H1 (cell line): ENCODE results near the gene PACSIN2. TPM values are rescaled to one million over a fixed set of nuclear protein-coding genes. Genes with fewer than 3 reads are reported as not detected.

ENCODE experiments used
- CTCF ChIA-PET: fragments of 300-600 bp; sonication (Branson Sonifier 250); formaldehyde crosslinking; loops from one replicate; lab custom pipeline; 2021; ENCODE audit not compliant: partially characterized antibody; lab: Charles Lee
- POLR2A ChIA-PET: fragments of 300-600 bp; sonication (Branson Sonifier 250); formaldehyde crosslinking; loops from one replicate; lab custom pipeline; 2021; ENCODE audit warnings: inconsistent platforms; ENCODE audit not compliant: partially characterized antibody; lab: Charles Lee
- DNase-seq, 2 experiments: peaks; one replicate each; pipeline versions ENCODE4 v3.0.0 to v3.0.0-alpha.2; 2010 to 2022; ENCODE audit warnings: low spot score in 2 of 2, low read depth in 1 of 2, mixed read lengths in 1 of 2
- FAIRE-seq: peaks from 2 replicates; lab custom pipeline; 2011; peaks lifted over from hg19 to GRCh38; lab: Jason Lieb, UNC
- H2AFZ ChIP-seq: 2 replicates; pipeline ENCODE4 v1.8.1; 2012; ENCODE audit warnings: low read length, inconsistent platforms
- H2AK5ac ChIP-seq: 2 replicates; pipeline ENCODE4 v1.6.1; 2013; ENCODE audit warnings: low read depth, low read length
- H2BK120ac ChIP-seq: replicated peaks from 2 replicates; pipeline ENCODE3; 2013; ENCODE audit warnings: low read depth, low read length, inconsistent platforms
- H2BK12ac ChIP-seq: 2 replicates; pipeline ENCODE4 v1.6.1; 2013; ENCODE audit warnings: low read depth, low read length
- H2BK15ac ChIP-seq: 2 replicates; pipeline ENCODE4 v1.6.1; 2013; ENCODE audit warnings: low read length
- H2BK20ac ChIP-seq: 2 replicates; pipeline ENCODE4 v1.6.1; 2013; ENCODE audit warnings: low read length
- H2BK5ac ChIP-seq: 2 replicates; pipeline ENCODE4 v1.6.1; 2013; ENCODE audit warnings: low read depth, low read length
- H3K14ac ChIP-seq: 2 replicates; pipeline ENCODE4 v1.6.1; 2013; ENCODE audit warnings: inconsistent platforms; ENCODE audit not compliant: insufficient read length
- H3K18ac ChIP-seq: 2 replicates; pipeline ENCODE4 v1.6.1; 2013; ENCODE audit warnings: low read length; ENCODE audit errors: extremely low read depth
- H3K23ac ChIP-seq: 2 replicates; pipeline ENCODE4 v1.6.1; 2013; ENCODE audit warnings: inconsistent platforms; ENCODE audit not compliant: insufficient read length
- H3K23me2 ChIP-seq: 2 replicates; pipeline ENCODE4 v1.6.1; 2013; ENCODE audit warnings: low read depth, low read length
- H3K27ac ChIP-seq: 2 replicates; pipeline ENCODE4 v1.6.1; 2011; ENCODE audit warnings: low read depth, low read length, inconsistent platforms
- H3K27me3 ChIP-seq, 4 experiments: replicated peaks in 1 of 4; 1 replicate in 1 of 4; 2 replicates in 3 of 4; pipeline versions ENCODE4 v1.6.1 to v1.8.1; 2011 to 2013; ENCODE audit warnings: low read length in 3 of 4, mild to moderate bottlenecking in 3 of 4, inconsistent platforms in 2 of 4, mixed read lengths in 2 of 4, moderate library complexity in 1 of 4; ENCODE audit not compliant: control insufficient read depth in 3 of 4, insufficient read depth in 3 of 4; ENCODE audit errors: extremely low read depth in 1 of 4
- H3K36me3 ChIP-seq, 4 experiments: 2 replicates each; pipeline versions ENCODE4 v1.6.1 to v1.8.1; 2011 to 2013; ENCODE audit warnings: mild to moderate bottlenecking in 4 of 4, low read length in 3 of 4, moderate library complexity in 2 of 4, control low read depth in 1 of 4, inconsistent platforms in 1 of 4; ENCODE audit not compliant: insufficient read depth in 4 of 4, control insufficient read depth in 2 of 4
- H3K4ac ChIP-seq: replicated peaks from 2 replicates; pipeline ENCODE3; 2013; ENCODE audit warnings: low read length, low read depth, mixed read lengths, inconsistent platforms; ENCODE audit not compliant: insufficient read length
- H3K4me1 ChIP-seq, 4 experiments: replicated peaks in 1 of 4; 1 replicate in 1 of 4; 2 replicates in 3 of 4; pipeline versions ENCODE4 v1.6.1 to v1.8.1; 2011 to 2013; ENCODE audit warnings: low read length in 3 of 4, inconsistent platforms in 2 of 4, mixed read lengths in 1 of 4; ENCODE audit not compliant: insufficient read depth in 4 of 4, control insufficient read depth in 3 of 4
- H3K4me2 ChIP-seq, 2 experiments: 2 replicates each; pipeline versions ENCODE4 v1.6.1 to v1.8.1; 2011 to 2013; ENCODE audit warnings: low read depth in 2 of 2, low read length in 2 of 2, control low read depth in 1 of 2, inconsistent platforms in 1 of 2, mild to moderate bottlenecking in 1 of 2; ENCODE audit not compliant: insufficient read depth in 1 of 2
- H3K4me3 ChIP-seq, 4 experiments: fragments of 200-600, 300-600 bp in 1 of 4; sonication (generic), shearing (Covaris generic), sonication (Bioruptor Twin) in 1 of 4; 2 replicates each; pipeline versions ENCODE4 v1.5.1 to v1.8.1; 2011 to 2016; ENCODE audit warnings: low read length in 4 of 4, low read depth in 3 of 4, control low read depth in 2 of 4, inconsistent platforms in 2 of 4, mild to moderate bottlenecking in 2 of 4, mixed read lengths in 1 of 4, moderate library complexity in 1 of 4; ENCODE audit not compliant: insufficient read depth in 2 of 4; ENCODE audit errors: extremely low read depth in 1 of 4
- H3K56ac ChIP-seq: replicated peaks from 2 replicates; pipeline ENCODE3; 2013; ENCODE audit warnings: low read depth, mild to moderate bottlenecking, mixed read lengths, low read length, inconsistent platforms; ENCODE audit not compliant: insufficient read length
- H3K79me1 ChIP-seq: 2 replicates; pipeline ENCODE4 v1.6.1; 2013; ENCODE audit warnings: low read depth, low read length, control low read depth
- H3K79me2 ChIP-seq, 2 experiments: 2 replicates each; pipeline versions ENCODE4 v1.6.1 to v1.8.1; 2012 to 2013; ENCODE audit warnings: low read length in 2 of 2, mild to moderate bottlenecking in 2 of 2, inconsistent platforms in 1 of 2; ENCODE audit not compliant: insufficient read depth in 2 of 2, control insufficient read depth in 1 of 2
- H3K9ac ChIP-seq, 4 experiments: replicated peaks in 1 of 4; 1 replicate in 1 of 4; 2 replicates in 3 of 4; pipeline versions ENCODE4 v1.6.1 to v1.8.1; 2011 to 2013; ENCODE audit warnings: low read depth in 3 of 4, low read length in 3 of 4, control low read depth in 2 of 4, mild to moderate bottlenecking in 2 of 4, moderate library complexity in 2 of 4, inconsistent platforms in 1 of 4; ENCODE audit errors: extremely low read depth in 1 of 4
- H3K9me3 ChIP-seq, 2 experiments: 2 replicates each; pipeline versions ENCODE4 v1.6.1 to v1.8.1; 2012 to 2013; ENCODE audit warnings: mild to moderate bottlenecking in 2 of 2, moderate library complexity in 2 of 2, control low read depth in 1 of 2, inconsistent platforms in 1 of 2, low read depth in 1 of 2, low read length in 1 of 2, mixed read lengths in 1 of 2; ENCODE audit not compliant: insufficient read depth in 2 of 2
- H4K20me1 ChIP-seq, 2 experiments: replicated peaks in 1 of 2; 2 replicates each; pipeline versions ENCODE3 to v1.8.1; 2011 to 2013; ENCODE audit warnings: inconsistent platforms in 2 of 2, low read length in 2 of 2, mild to moderate bottlenecking in 1 of 2; ENCODE audit not compliant: insufficient read depth in 2 of 2, control insufficient read depth in 1 of 2
- H4K5ac ChIP-seq: 2 replicates; pipeline ENCODE4 v1.6.1; 2013; ENCODE audit warnings: low read length, low read depth, mixed read lengths, inconsistent platforms; ENCODE audit not compliant: insufficient read length
- H4K8ac ChIP-seq: 2 replicates; pipeline ENCODE4 v1.8.0; 2013; ENCODE audit warnings: mild to moderate bottlenecking, moderate library complexity, low read length, inconsistent platforms; ENCODE audit not compliant: insufficient read depth; ENCODE audit errors: extremely low read depth
- H4K91ac ChIP-seq: replicated peaks from 2 replicates; pipeline ENCODE3; 2013; ENCODE audit warnings: low read length, mixed read lengths, inconsistent platforms; ENCODE audit not compliant: insufficient read length
- ATF2 ChIP-seq: IDR thresholded peaks from 2 replicates; pipeline ENCODE4 v1.6.1; 2012; ENCODE audit warnings: low read length, inconsistent platforms
- ATF3 ChIP-seq: IDR thresholded peaks from 2 replicates; pipeline ENCODE4 v1.6.1; 2011; ENCODE audit warnings: low read depth, mild to moderate bottlenecking, low read length; ENCODE audit not compliant: insufficient read depth
- CEBPB ChIP-seq: IDR thresholded peaks from 2 replicates; pipeline ENCODE4 v1.6.1; 2012; ENCODE audit warnings: low read depth, low read length
- CHD1 ChIP-seq: IDR thresholded peaks from 2 replicates; pipeline ENCODE4 v1.6.1; 2012; ENCODE audit warnings: low read depth, low read length, improper control_type of control experiment
- CHD2 ChIP-seq: IDR thresholded peaks from 2 replicates; pipeline ENCODE4 v1.6.1; 2012; ENCODE audit warnings: low read length, improper control_type of control experiment
- CREB1 ChIP-seq: IDR thresholded peaks from 2 replicates; pipeline ENCODE4 v1.6.1; 2012; ENCODE audit warnings: inconsistent platforms
- KDM1A ChIP-seq: fragments of 200-600, 300-600 bp; sonication (generic); IDR thresholded peaks from 2 replicates; pipeline ENCODE4 v1.7.1; 2016; ENCODE audit warnings: mild to moderate bottlenecking, low read length, borderline replicate concordance
- NANOG ChIP-seq: IDR thresholded peaks from 2 replicates; pipeline ENCODE4 v1.6.1; 2011; ENCODE audit warnings: low read length, low read depth, mild to moderate bottlenecking, inconsistent platforms; ENCODE audit not compliant: insufficient read depth, poor library complexity, severe bottlenecking
- POLR2A ChIP-seq, 2 experiments: IDR thresholded peaks; 1 replicate in 1 of 2; 2 replicates in 1 of 2; pipeline ENCODE4 v1.6.1; 2011; ENCODE audit warnings: low read depth in 2 of 2, low read length in 2 of 2, mild to moderate bottlenecking in 2 of 2; ENCODE audit errors: control extremely low read depth in 1 of 2
- RNF2 ChIP-seq: fragments of 200-900, 300-1000 bp; sonication (generic); IDR thresholded peaks from 2 replicates; pipeline ENCODE4 v1.7.1; 2016; ENCODE audit warnings: borderline replicate concordance, low read depth, mild to moderate bottlenecking, antibody characterized with exemption, low read length; ENCODE audit not compliant: poor library complexity, severe bottlenecking; ENCODE audit errors: missing control alignments
- SIX5 ChIP-seq: IDR thresholded peaks from 2 replicates; pipeline ENCODE4 v1.6.1; 2011; ENCODE audit warnings: mild to moderate bottlenecking, low read depth, low read length
- SRF ChIP-seq: IDR thresholded peaks from 2 replicates; pipeline ENCODE4 v1.6.1; 2011; ENCODE audit warnings: mild to moderate bottlenecking, low read depth, low read length, moderate library complexity
- WGBS, 2 experiments: shearing (Covaris generic) in 1 of 2; methylation state at CpG; one replicate each; pipeline versions ENCODE4 v1.1.6 to v1.1.7; 2013 to 2015; ENCODE audit warnings: low lambda C conversion rate in 2 of 2, mixed read lengths in 2 of 2, inconsistent platforms in 1 of 2, low coverage in 1 of 2, missing lambda C conversion rate in 1 of 2; ENCODE audit not compliant: insufficient replicate concordance in 2 of 2, insufficient coverage in 1 of 2, insufficient read length in 1 of 2; ENCODE audit errors: extremely low coverage in 1 of 2, missing lambda C conversion rate in 1 of 2; 5-methylcytosine and 5-hydroxymethylcytosine counted together
- polyA plus RNA-seq, 7 experiments: library from polyadenylated mRNA; depleted of rRNA in 3 of 7; stranded (reverse) in 5 of 7; unstranded in 2 of 7; fragments of >200 nt in 5 of 7; fragments of 200-250 nt in 2 of 7; gene quantifications; 1 replicate in 5 of 7; 2 replicates in 1 of 7; 4 replicates in 1 of 7; pipeline versions ENCODE4 v1.2.1 to v1.2.3, GENCODE V29; 2011 to 2013; ENCODE audit warnings: missing spikeins in 2 of 7, mixed read lengths in 2 of 7
- total RNA-seq: library from RNA; stranded (reverse); fragmentation: NEBNext Ultra II Directional; extraction: Animal tissue kit (Norgen Biotek cat#: 25700); gene quantifications from 2 replicates; pipeline ENCODE4 v1.2.1, GENCODE V29; 2021

PACSIN2 gene
- total and polyA plus RNA-seq, 2 of the 8 experiments (the other 6 are each of a cell fraction or from before 2014, with no cell fraction given), result 44.8 to 64.2 TPM

GRCh38 chr22:42967005-42967404 lies 47.9 kb downstream of the PACSIN2 start:
- peaks cover 2% of the 10 kb centered on the region; the same call in 1 of the 2 replicates for H3K23me2 ChIP-seq
- H4K20me1 ChIP-seq, result peaks cover 9 to 27% of the 10 kb centered on the region in 2 experiments
- WGBS, 2 experiments, result 91% methylated on average over 8 of the region's 8 CpGs; no CpG with 5 or more reads in 1 of the 2 experiments
- H3K9me3 ChIP-seq, result peaks cover 0 to 15% of the 10 kb centered on the region in 2 experiments; a peak in 2 of 4 replicates
- H2AK5ac ChIP-seq, result no peak overlapping the region
- peaks cover 6% of the 10 kb centered on the region; the same call in 1 of the 2 replicates for H3K79me1 ChIP-seq
- ChIA-PET CTCF (interaction anchor here (1.3 kb wide), 1 partner anchor 24 kb away, joined by 3 read pairs; no protein-coding TSS in a partner anchor), POLR2A (interaction anchor here (1.3 kb wide), 1 partner anchor 48 kb away, joined by 3 read pairs; the partner anchor contains the start of gene PACSIN2)
- peaks cover 0 to 6% (median 0%) of the 10 kb centered on the region in 4 experiments; a peak in 1 of 8 replicates for H3K36me3 ChIP-seq
- H4K8ac ChIP-seq, result no peak overlapping the region
- H3K23ac ChIP-seq, result no peak overlapping the region
- FAIRE-seq, result no peak
- H2BK120ac ChIP-seq, result no peak overlapping the region
- H3K18ac ChIP-seq, result no peak overlapping the region
- H3K14ac ChIP-seq, result no peak overlapping the region
- no peak overlapping the region for H2BK15ac ChIP-seq
- H3K56ac ChIP-seq, result no peak overlapping the region
- H2BK12ac ChIP-seq, result no peak overlapping the region
- peaks cover 0 to 56% of the 10 kb centered on the region in 2 experiments; a peak in 2 of 4 replicates for H3K79me2 ChIP-seq
- H4K91ac ChIP-seq, result no peak overlapping the region
- H2BK5ac ChIP-seq, result no peak overlapping the region
- H3K4me3 ChIP-seq, result no peak overlapping the region
- H3K27ac ChIP-seq, result no peak overlapping the region
- H3K27me3 ChIP-seq, result no peaks in the 10 kb centered on the region
- no peak overlapping the region for H3K9ac ChIP-seq
- H3K4me1 ChIP-seq, result peaks cover 10 to 25% (median 18%) of the 10 kb centered on the region in 4 experiments
- no peak overlapping the region for H3K4me2 ChIP-seq
- no peak overlapping the region for H3K4ac ChIP-seq
- DNase-seq, result no peak
- H2AFZ ChIP-seq, result no peak overlapping the region
- H4K5ac ChIP-seq, result no peak overlapping the region
- no peak overlapping the region for H2BK20ac ChIP-seq
- TF ChIP-seq ATF3, result no peak
- no peak for TF ChIP-seq CEBPB
- no peak for TF ChIP-seq CHD2
- no peak for TF ChIP-seq RNF2
- TF ChIP-seq ATF2, result no peak
- no peak for TF ChIP-seq CREB1
- TF ChIP-seq SIX5, result no peak
- TF ChIP-seq KDM1A, result no peak
- TF ChIP-seq POLR2A (IDR thresholded peaks at IDR 0.05; ENCODE audit: control extremely low read depth in 1 of 2, low read depth in 2 of 2, low read length in 2 of 2), result no peak
- no peak for TF ChIP-seq NANOG
- no peak for TF ChIP-seq CHD1
- TF ChIP-seq SRF, result no peak
